Measurements from ENCODE around the gene RUNX3. TPM values are rescaled to one million over a fixed set of nuclear protein-coding genes. Genes with fewer than 3 reads are reported as not detected.

Gene RUNX3
- total and polyA plus RNA-seq, 4 donors = 1.7 to 9.0 (median 4.5) TPM

- TF ChIP-seq, protein P1, sequence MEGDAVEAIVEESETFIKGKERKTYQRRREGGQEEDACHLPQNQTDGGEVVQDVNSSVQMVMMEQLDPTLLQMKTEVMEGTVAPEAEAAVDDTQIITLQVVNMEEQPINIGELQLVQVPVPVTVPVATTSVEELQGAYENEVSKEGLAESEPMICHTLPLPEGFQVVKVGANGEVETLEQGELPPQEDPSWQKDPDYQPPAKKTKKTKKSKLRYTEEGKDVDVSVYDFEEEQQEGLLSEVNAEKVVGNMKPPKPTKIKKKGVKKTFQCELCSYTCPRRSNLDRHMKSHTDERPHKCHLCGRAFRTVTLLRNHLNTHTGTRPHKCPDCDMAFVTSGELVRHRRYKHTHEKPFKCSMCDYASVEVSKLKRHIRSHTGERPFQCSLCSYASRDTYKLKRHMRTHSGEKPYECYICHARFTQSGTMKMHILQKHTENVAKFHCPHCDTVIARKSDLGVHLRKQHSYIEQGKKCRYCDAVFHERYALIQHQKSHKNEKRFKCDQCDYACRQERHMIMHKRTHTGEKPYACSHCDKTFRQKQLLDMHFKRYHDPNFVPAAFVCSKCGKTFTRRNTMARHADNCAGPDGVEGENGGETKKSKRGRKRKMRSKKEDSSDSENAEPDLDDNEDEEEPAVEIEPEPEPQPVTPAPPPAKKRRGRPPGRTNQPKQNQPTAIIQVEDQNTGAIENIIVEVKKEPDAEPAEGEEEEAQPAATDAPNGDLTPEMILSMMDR (IDR thresholded peaks at IDR 0.05; ENCODE audit: control extremely low read depth, extremely low read depth) = no peak
- Histone ChIP-seq H3K9ac (ENCODE audit: insufficient read depth in 1 of 2, low read length in 2 of 2) (no peak overlapping the region), H3K9me3 (ENCODE audit: control insufficient read depth in 4 of 4, insufficient read depth in 3 of 4, low read length in 3 of 4) (no peaks in the 10 kb centered on the region), H3K27me3 (ENCODE audit: control insufficient read depth in 3 of 3, insufficient read depth in 3 of 3, low read length in 2 of 3) (no peaks in the 10 kb centered on the region), H3K27ac (ENCODE audit: low read depth in 1 of 2, low read length in 1 of 2) (no peak overlapping the region), H3K36me3 (ENCODE audit: control insufficient read depth in 4 of 4, insufficient read depth in 4 of 4, low read length in 4 of 4) (no peaks in the 10 kb centered on the region), H3K4me1 (ENCODE audit: control insufficient read depth in 5 of 5, insufficient read depth in 5 of 5, low read length in 5 of 5) (no peaks in the 10 kb centered on the region), H3K4me3 (no peak overlapping the region)
- WGBS, 2 donors = 87 to 88% methylated on average over 16 of the region's 16 CpGs
- DNase-seq (no peak), ATAC-seq (ENCODE audit: insufficient read depth, low FRiP score) (no peak)
Measured at GRCh38 chr1:24957808-24958752, 28.0 kb upstream of the RUNX3 start.

DNA sequence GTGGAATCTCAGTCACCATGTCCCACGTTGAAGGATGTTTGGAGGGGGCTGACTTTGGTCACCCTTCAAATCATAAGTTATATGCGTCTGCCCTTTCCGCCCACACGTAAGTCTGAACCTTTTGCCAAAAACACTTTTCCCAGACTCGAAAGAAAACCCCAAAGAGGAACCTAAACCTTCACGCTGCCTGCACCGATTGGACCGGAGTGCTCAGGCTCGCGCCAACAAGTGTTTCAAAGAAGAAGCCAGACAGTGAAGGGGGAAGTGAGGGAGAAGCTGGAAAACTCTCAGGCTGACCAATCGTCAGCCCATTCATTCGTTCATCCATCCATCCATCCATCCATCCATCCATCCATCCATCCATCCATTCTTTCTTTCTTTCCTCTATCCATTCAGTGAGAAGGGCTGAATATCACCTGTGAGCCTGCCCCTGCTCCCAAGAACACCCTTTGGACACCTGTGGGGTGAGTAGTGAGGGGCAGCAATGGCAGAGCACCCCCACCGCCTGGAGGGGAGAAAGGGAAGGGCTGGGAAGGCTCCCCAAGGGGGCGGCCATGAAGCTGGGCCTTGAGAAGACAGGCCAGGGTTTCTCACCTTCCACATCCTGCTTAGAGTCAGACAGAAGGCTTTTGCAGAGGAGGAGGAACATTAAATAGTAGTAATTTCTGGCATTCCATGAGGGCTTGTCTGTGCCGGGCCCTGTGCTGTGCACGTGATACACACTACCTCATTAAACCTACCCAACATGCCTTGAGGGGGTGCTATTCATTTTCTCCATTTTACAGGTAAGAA, 27.1 kb upstream of the RUNX3 start:
- WGBS, 2 donors = 42 to 65% methylated on average over 16 of the region's 16 CpGs
- no peak for ATAC-seq (ENCODE audit: insufficient read depth, low FRiP score)
- TF ChIP-seq, protein P1 (IDR thresholded peaks at IDR 0.05; ENCODE audit: control extremely low read depth, extremely low read depth) = no peak

GRCh38 chr1:24955779-24956365, 25.8 kb upstream of the RUNX3 start:
- Histone ChIP-seq H3K4me3 (no peak overlapping the region), H3K27me3 (ENCODE audit: control insufficient read depth in 3 of 3, insufficient read depth in 3 of 3, low read length in 2 of 3) (no peaks in the 10 kb centered on the region), H3K4me1 (ENCODE audit: control insufficient read depth in 5 of 5, insufficient read depth in 5 of 5, low read length in 5 of 5) (no peaks in the 10 kb centered on the region), H3K36me3 (ENCODE audit: control insufficient read depth in 4 of 4, insufficient read depth in 4 of 4, low read length in 4 of 4) (no peaks in the 10 kb centered on the region), H3K27ac (ENCODE audit: low read depth in 1 of 2, low read length in 1 of 2) (no peak overlapping the region), H3K9ac (ENCODE audit: insufficient read depth in 1 of 2, low read length in 2 of 2) (no peak overlapping the region), H3K9me3 (ENCODE audit: control insufficient read depth in 4 of 4, insufficient read depth in 3 of 4, low read length in 3 of 4) (no peaks in the 10 kb centered on the region)
- ATAC-seq (ENCODE audit: insufficient read depth, low FRiP score) (no peak), DNase-seq (no peak)
- 82 to 90% methylated on average over 8 of the region's 8 CpGs for WGBS, 2 donors
- TF ChIP-seq, protein P1 (IDR thresholded peaks at IDR 0.05; ENCODE audit: control extremely low read depth, extremely low read depth) = no peak

More for the DNA sequence above, 27.1 kb upstream of the RUNX3 start:
- Histone ChIP-seq H3K27ac (ENCODE audit: low read depth in 1 of 2, low read length in 1 of 2) (no peak overlapping the region), H3K9me3 (ENCODE audit: control insufficient read depth in 4 of 4, insufficient read depth in 3 of 4, low read length in 3 of 4) (no peaks in the 10 kb centered on the region), H3K36me3 (ENCODE audit: control insufficient read depth in 4 of 4, insufficient read depth in 4 of 4, low read length in 4 of 4) (no peaks in the 10 kb centered on the region), H3K27me3 (ENCODE audit: control insufficient read depth in 3 of 3, insufficient read depth in 3 of 3, low read length in 2 of 3) (no peaks in the 10 kb centered on the region), H3K4me1 (ENCODE audit: control insufficient read depth in 5 of 5, insufficient read depth in 5 of 5, low read length in 5 of 5) (no peaks in the 10 kb centered on the region), H3K4me3 (no peak overlapping the region), H3K9ac (ENCODE audit: insufficient read depth in 1 of 2, low read length in 2 of 2) (no peak overlapping the region)
- no peak for DNase-seq
